HL-60 (cell line): ENCODE results near the gene CACNA1I.

Source experiments
- DNase-seq, 2 experiments: peaks; one replicate each; pipeline ENCODE4 v3.0.0-alpha.2; 2010 to 2020; ENCODE audit warnings: low read depth in 1 of 2, low spot score in 1 of 2
- H3K27ac ChIP-seq: fragments of 250-450 bp; sonication (Bioruptor Pico); replicated peaks from 2 replicates; pipeline ENCODE4 v1.5.1; 2020; ENCODE audit warnings: mild to moderate bottlenecking, moderate library complexity
- H3K27me3 ChIP-seq: fragments of 250-450 bp; sonication (Bioruptor Pico); 2 replicates; pipeline ENCODE4 v1.5.1; 2021; ENCODE audit warnings: mild to moderate bottlenecking, moderate library complexity; ENCODE audit not compliant: insufficient read depth, poor library complexity, severe bottlenecking
- H3K4me3 ChIP-seq: replicated peaks from 2 replicates; pipeline ENCODE4 v1.5.1; 2011; ENCODE audit warnings: mild to moderate bottlenecking, control low read depth, low read length; ENCODE audit not compliant: insufficient read depth
- CTCF ChIP-seq: IDR thresholded peaks from one replicate; pipeline ENCODE4 v1.5.1; 2011; ENCODE audit warnings: low read length, control low read depth, inconsistent platforms; ENCODE audit not compliant: insufficient read depth
- GABPA ChIP-seq: IDR thresholded peaks from 2 replicates; pipeline ENCODE4 v1.6.1; 2012; ENCODE audit warnings: low read depth
- POLR2AphosphoS5 ChIP-seq: IDR thresholded peaks from 2 replicates; pipeline ENCODE4 v1.6.1; 2012; ENCODE audit warnings: low read depth
- REST ChIP-seq: IDR thresholded peaks from 2 replicates; pipeline ENCODE4 v1.6.1; 2012; ENCODE audit warnings: low read depth; ENCODE audit not compliant: insufficient replicate concordance
- SPI1 ChIP-seq: IDR thresholded peaks from 2 replicates; pipeline ENCODE4 v1.6.1; 2012; ENCODE audit warnings: low read depth, mild to moderate bottlenecking, borderline replicate concordance

The CACNA1I gene

GRCh38 chr22:39655004-39655579 is 84.5 kb downstream of the CACNA1I start:
- no peak for DNase-seq
- Histone ChIP-seq H3K27me3 (peaks cover 4% of the 10 kb centered on the region), H3K4me3 (no peak overlapping the region), H3K27ac (no peak overlapping the region)
- TF ChIP-seq SPI1, result no peak
- TF ChIP-seq CTCF, result no peak
- no peak for TF ChIP-seq GABPA
- TF ChIP-seq POLR2AphosphoS5, result no peak
- TF ChIP-seq REST, result no peak

- no peak for TF ChIP-seq CTCF
- TF ChIP-seq REST, result no peak
- Histone ChIP-seq H3K27me3 (peaks cover 4% of the 10 kb centered on the region), H3K27ac (no peak overlapping the region), H3K4me3 (no peak overlapping the region)
- no peak for DNase-seq
These were observed 85.3 kb downstream of the CACNA1I start for GRCh38 chr22:39655831-39656230.

- TF ChIP-seq GABPA, result no peak
- no peak for TF ChIP-seq REST
- Histone ChIP-seq H3K4me3 (no peak overlapping the region), H3K27me3 (peaks cover 12% of the 10 kb centered on the region), H3K27ac (no peak overlapping the region)
- no peak for DNase-seq
These were observed 86.2 kb downstream of the CACNA1I start for GRCh38 chr22:39656495-39657490.
